ENCODE data around the gene SPTLC2.

DNA sequence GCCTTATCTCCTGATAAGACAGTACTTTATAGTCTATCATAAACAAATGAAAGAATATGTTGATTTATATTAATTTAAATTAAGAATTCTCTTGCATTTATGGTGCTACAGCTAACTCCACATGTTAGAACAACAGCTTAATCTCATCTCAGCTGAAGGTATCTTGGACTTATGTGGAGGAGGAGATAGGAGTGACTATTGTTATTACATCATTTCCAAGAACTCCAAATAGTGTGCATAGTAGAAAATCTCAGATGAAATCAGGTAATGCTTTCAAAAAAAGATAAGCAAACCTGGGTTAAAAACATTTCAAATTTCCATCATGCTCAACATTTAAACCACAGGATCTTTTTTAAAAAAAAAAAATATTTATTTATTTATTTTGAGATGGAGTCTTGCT is 86.5 kb downstream of the SPTLC2 start:
- no peak for TF ChIP-seq POLR2A (IDR thresholded peaks at IDR 0.05)
- TF ChIP-seq, protein P1, sequence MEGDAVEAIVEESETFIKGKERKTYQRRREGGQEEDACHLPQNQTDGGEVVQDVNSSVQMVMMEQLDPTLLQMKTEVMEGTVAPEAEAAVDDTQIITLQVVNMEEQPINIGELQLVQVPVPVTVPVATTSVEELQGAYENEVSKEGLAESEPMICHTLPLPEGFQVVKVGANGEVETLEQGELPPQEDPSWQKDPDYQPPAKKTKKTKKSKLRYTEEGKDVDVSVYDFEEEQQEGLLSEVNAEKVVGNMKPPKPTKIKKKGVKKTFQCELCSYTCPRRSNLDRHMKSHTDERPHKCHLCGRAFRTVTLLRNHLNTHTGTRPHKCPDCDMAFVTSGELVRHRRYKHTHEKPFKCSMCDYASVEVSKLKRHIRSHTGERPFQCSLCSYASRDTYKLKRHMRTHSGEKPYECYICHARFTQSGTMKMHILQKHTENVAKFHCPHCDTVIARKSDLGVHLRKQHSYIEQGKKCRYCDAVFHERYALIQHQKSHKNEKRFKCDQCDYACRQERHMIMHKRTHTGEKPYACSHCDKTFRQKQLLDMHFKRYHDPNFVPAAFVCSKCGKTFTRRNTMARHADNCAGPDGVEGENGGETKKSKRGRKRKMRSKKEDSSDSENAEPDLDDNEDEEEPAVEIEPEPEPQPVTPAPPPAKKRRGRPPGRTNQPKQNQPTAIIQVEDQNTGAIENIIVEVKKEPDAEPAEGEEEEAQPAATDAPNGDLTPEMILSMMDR (IDR thresholded peaks at IDR 0.05), result no peak
